Measurements from ENCODE around the gene MSLN.

The MSLN gene

DNA sequence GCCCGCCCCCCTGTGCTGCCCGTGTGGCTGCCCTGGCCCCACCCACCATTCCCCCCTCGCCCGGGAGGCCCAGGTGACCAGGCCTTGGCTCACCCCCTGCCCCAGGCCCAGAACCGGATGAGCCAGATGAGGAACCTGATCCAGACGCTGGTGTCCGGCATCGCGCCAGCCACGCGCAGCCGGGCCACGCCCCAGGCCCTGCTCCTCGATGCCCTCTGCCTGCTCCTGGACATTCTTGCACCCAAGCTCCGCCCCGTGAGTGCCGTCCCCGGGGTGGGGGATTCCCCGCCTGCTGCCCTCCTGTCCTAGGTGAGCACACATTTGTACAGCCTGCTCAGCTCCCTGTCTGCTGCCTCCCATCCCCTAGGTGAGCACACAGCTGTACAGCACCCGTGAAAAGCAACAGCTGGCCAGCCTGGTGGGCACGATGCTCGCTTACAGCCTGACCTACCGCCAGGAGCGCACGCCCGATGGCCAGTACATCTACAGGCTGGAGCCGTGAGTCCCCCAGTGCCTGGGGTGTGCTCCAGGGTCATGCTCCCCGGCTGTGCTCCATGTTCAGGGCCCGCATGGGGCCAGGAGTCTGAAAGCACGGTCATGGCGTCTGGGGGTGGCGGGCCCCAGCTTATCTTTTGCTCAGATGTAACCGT is 35.2 kb downstream of the MSLN start:
- H3K4me1 ChIP-seq = peaks cover 7% of the 10 kb centered on the region
- H3K36me3 ChIP-seq = peaks cover 59% of the 10 kb centered on the region
- H3K9ac ChIP-seq = no peak overlapping the region

DNA sequence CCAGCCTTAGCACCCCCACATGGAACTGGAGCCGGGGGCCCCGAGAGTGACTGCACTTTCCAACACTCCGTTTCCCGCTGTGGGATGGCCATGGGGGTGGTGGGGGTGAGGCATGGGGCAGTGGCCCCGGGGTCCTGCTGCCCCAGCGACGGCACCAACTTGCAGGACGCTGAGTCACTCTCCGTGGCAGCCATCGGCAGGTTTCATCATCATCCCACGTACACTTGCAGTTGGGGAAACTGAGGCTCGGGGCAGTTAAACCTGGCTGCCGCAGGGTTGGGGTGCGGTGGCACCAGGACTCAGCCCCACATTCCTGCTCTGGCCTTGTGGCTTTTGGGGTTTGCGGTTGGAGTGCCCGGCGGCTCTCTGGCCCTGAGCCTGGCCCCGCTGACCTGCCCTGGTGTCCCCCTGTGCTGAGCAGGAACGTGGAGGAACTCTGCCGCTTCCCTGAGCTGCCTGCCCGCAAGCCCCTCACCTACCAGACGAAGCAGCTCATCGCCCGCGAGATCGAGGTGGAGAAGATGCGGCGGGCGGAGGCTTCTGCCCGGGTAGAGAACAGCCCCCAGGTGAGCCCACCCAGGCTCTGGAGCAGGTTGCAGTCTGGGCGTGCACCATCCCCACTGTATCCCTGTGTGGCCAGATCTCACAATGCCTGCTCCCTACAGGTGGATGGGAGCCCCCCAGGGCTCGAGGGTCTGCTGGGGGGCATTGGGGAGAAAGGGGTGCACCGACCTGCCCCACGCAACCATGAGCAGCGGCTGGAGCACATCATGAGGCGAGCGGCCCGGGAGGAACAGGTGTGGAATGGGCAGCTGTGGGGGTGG is 36.0 kb downstream of the MSLN start:
- no peak for TF ChIP-seq Cebpa-rat (IDR thresholded peaks at IDR 0.05)
- no peak overlapping the region for H3K9ac ChIP-seq
- peaks cover 35% of the 10 kb centered on the region for H3K27me3 ChIP-seq
- H3K9me3 ChIP-seq = no peaks in the 10 kb centered on the region
- peaks cover 15% of the 10 kb centered on the region for H3K4me1 ChIP-seq
- no peak overlapping the region for H3K4me3 ChIP-seq
- H3K36me3 ChIP-seq = peaks cover 51% of the 10 kb centered on the region
- H3K27ac ChIP-seq = no peak overlapping the region
- H4K20me1 ChIP-seq = peaks cover 47% of the 10 kb centered on the region
- H3K4me2 ChIP-seq = no peak overlapping the region

More for the DNA sequence above, 35.2 kb downstream of the MSLN start:
- TF ChIP-seq Cebpa-rat (IDR thresholded peaks at IDR 0.05) = no peak
- Histone ChIP-seq H4K20me1 (peaks cover 44% of the 10 kb centered on the region), H3K4me3 (no peak overlapping the region), H3K27ac (no peak overlapping the region), H3K4me2 (no peak overlapping the region), H3K9me3 (no peaks in the 10 kb centered on the region), H3K27me3 (peaks cover 27% of the 10 kb centered on the region)

DNA sequence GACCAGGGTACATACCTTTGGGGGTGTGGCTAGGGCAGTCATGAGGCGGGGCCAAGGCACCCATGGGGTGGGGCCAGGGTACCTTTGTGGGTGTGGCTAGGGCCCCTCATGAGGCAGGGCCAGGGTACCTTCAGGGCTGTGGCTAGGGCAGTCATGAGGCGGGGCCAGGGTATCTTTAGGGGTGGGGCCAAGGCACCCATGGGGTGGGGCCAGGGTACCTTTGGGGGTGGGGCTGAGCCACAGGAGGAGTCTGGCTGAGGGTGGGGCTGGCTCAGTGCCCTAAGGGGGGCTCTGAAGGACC is 36.5 kb downstream of the MSLN start:
- H3K9me3 ChIP-seq = no peaks in the 10 kb centered on the region
- peaks cover 18% of the 10 kb centered on the region for H3K4me1 ChIP-seq
- peaks cover 52% of the 10 kb centered on the region for H4K20me1 ChIP-seq
- H3K9ac ChIP-seq = no peak overlapping the region
- peaks cover 41% of the 10 kb centered on the region for H3K27me3 ChIP-seq
- peaks cover 46% of the 10 kb centered on the region for H3K36me3 ChIP-seq
- no peak overlapping the region for H3K4me2 ChIP-seq
- no peak overlapping the region for H3K4me3 ChIP-seq
- no peak overlapping the region for H3K27ac ChIP-seq
- TF ChIP-seq Cebpa-rat (IDR thresholded peaks at IDR 0.05) = no peak

DNA sequence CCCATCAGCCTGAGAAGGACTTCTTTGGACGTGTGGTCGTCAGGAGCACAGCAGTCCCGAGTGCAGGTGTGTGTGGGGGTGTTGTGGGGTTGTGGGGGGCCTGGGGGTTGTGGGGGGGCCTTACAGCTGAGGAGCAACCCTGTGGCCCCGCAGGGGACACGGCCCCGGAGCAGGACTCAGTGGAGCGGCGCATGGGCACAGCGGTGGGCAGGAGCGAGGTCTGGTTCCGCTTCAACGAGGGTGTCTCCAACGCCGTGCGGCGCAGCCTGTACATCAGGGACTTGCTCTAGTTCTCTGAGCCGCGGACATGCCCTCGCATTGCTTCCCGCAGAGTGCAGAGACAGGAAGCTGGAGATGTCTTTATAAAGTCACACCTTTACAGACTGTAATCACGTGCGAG is 37.2 kb downstream of the MSLN start:
- H3K9ac ChIP-seq = no peak overlapping the region
- H3K4me3 ChIP-seq = no peak overlapping the region
- no peak for TF ChIP-seq Cebpa-rat (IDR thresholded peaks at IDR 0.05)
- no peak overlapping the region for H3K27ac ChIP-seq
- H3K27me3 ChIP-seq = peaks cover 47% of the 10 kb centered on the region
- no peaks in the 10 kb centered on the region for H3K9me3 ChIP-seq
- H3K4me1 ChIP-seq = peaks cover 18% of the 10 kb centered on the region
- H3K4me2 ChIP-seq = no peak overlapping the region
- H4K20me1 ChIP-seq = peaks cover 58% of the 10 kb centered on the region
- peaks cover 39% of the 10 kb centered on the region for H3K36me3 ChIP-seq

DNA sequence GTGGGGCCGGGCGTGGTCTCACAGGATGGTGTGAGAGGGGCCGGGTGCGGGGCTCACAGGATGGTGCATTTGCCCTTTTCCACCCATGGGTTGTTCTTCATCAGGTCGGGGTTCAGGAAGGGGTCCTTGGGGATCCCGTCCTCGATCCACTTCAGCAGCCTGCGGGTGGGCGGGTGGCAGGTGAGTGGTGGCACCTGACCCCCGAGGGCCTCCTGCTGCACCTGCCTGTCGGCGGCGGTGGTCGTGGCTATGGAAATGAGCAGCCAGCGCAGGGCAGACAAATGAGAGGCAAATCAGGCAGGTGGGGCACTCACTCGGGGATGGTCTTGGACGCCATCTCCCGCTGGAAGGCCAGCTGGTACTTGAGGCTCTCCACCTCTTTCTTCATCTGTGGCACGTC is 38.1 kb downstream of the MSLN start:
- Histone ChIP-seq H4K20me1 (peaks cover 67% of the 10 kb centered on the region), H3K4me3 (no peak overlapping the region), H3K36me3 (peaks cover 30% of the 10 kb centered on the region), H3K9ac (no peak overlapping the region), H3K4me1 (peaks cover 23% of the 10 kb centered on the region), H3K27me3 (peaks cover 57% of the 10 kb centered on the region), H3K9me3 (no peaks in the 10 kb centered on the region), H3K27ac (no peak overlapping the region), H3K4me2 (no peak overlapping the region)
- TF ChIP-seq Cebpa-rat (IDR thresholded peaks at IDR 0.05) = no peak

DNA sequence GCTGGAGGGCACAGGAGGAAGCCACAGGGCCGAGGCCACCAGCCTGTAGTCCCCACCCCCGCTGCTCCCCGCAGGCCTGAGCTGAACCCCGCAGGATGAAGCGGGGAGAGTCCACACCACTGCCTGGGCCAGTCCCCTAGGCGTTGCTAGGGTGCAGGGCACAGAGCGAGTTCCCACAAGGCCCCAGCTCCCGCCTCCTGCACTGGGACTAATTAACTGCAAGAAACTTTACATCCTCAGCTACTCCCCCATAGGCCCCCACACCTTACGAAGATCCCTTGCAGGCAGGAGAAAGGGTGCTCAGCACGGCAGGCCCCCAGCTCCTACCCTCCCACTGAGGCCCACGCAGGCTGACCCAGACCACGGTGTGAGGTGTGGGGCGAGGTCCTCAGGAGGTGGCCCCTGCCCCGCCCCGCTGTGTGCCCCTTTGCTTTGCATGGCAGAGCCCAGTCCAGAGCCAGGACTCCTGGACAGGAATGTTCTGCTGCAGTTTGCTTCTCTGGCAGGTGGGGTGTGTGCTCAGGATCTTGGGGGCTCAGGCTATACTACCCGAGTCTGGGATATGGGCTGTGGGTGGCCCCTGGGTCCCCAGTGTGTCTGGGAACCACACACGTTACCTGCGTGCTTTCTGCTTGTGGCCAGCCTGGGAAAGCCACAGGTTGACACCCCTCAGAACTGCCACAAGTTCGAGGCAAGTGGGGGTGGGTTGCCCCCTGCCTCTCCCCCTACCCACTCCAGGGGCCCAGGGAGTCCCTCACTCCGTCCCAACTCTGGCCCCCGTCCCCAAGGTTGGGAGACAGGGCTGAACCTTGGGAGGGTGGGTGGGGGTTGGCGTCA is 38.8 kb downstream of the MSLN start:
- Histone ChIP-seq H3K4me1 (peaks cover 23% of the 10 kb centered on the region), H3K4me2 (no peak overlapping the region), H3K36me3 (peaks cover 23% of the 10 kb centered on the region), H3K9me3 (no peaks in the 10 kb centered on the region), H3K4me3 (no peak overlapping the region), H3K27ac (no peak overlapping the region), H4K20me1 (peaks cover 65% of the 10 kb centered on the region), H3K9ac (no peak overlapping the region), H3K27me3 (peaks cover 64% of the 10 kb centered on the region)
- TF ChIP-seq Cebpa-rat (IDR thresholded peaks at IDR 0.05) = no peak

DNA sequence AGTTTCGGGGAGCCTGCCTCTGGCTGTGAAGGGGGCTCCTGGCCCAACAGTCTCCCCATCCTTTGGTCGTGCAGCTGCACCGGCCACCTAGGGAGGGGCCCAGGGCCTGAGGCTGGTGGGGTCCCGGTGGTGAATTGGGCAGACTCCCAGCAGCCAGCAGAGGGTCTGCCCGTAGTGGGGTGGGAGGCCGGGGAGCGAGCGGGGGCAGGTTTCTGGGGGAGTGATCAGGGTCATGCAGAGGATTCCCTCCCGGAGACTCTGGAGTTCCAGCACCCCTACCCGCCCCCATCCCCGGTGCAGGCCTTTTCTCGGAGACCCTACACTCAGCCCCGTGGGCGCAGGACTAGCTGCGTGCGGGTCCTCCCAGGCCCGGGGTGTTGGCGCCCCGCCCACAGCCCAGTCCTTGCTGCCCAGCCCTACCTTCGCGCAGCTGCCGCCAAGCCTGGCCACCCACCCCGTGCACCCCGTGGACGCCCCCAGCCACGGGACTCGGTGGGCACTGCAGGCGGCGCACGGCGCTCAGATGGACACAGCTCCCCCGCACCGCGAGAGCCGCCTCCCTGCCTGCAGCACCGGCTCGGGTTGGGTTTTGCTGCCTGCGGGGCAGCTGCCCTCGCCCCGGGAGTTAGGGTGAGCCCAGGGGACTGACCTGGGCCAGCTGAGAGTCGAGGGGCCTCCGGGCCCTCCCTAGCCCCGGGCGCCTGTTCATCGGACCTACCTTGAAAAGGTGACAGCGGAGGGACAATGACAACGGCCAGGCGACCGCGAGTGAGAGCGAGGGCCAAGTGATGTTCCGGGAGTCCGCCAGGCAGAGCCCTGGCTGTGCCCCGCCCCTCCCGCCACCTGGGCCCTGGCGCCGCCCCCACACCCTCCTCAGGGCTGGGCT is 39.7 kb downstream of the MSLN start, which contains the start of gene GNG13:
Gene GNG13, minus strand, starts transcription at position 787 of the 886 bp plus-strand sequence. CDS start 1,657 bp downstream, outside the sequence.
- no peaks in the 10 kb centered on the region for H3K9me3 ChIP-seq
- no peak within 1 kb of the TSS for H3K27ac ChIP-seq
- H3K4me2 ChIP-seq = peak within 1 kb of the TSS; percentile 73
- H4K20me1 ChIP-seq = peaks cover 62% of the 10 kb centered on the region
- H3K36me3 ChIP-seq = peaks cover 16% of the 10 kb centered on the region
- H3K9ac ChIP-seq = no peak within 1 kb of the TSS
- no peak for TF ChIP-seq Cebpa-rat (IDR thresholded peaks at IDR 0.05)
- H3K27me3 ChIP-seq = peaks cover 72% of the 10 kb centered on the region
- peaks cover 23% of the 10 kb centered on the region for H3K4me1 ChIP-seq
- peak within 1 kb of the TSS; percentile 11; the same call in 1 of the 2 replicates for H3K4me3 ChIP-seq

DNA sequence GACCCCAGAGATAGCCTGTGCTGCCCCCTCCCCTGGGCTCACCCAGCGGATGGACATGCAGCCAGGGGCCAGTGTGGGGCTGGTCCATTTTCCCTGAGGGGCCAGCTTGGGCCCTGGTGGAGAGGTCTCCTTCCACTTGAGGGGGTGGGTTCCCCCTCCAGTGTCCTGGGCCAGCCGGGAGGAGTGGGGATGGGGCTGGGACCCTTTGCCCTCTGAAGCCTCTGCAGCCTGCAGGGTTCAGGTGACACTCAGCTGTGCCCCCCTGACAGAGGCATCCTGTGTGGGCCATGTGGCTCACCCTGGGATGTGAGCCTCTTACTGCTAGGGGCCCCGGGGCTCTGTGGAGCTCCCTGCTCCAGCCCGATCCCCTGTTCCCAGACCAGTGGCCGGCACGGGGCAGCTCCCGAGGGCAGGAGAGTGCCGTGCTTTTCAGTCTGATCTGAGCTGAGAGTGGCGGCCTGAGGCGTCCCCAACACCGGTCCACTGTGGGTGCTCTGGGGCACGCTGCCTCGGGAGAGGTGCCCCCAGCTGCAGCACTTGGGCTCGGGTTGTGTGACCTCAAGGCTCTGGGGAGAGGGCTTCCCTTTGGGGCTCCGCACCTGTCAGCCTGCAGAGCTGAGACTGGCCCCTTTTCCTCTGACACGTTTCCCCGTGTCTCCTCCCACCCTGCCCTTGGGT is 40.4 kb downstream of the MSLN start:
- Histone ChIP-seq H4K20me1 (peaks cover 58% of the 10 kb centered on the region), H3K4me1 (peaks cover 23% of the 10 kb centered on the region), H3K9ac (no peak overlapping the region), H3K27me3 (peaks cover 80% of the 10 kb centered on the region), H3K4me3 (peak overlapping the region; percentile 11; the same call in 1 of the 2 replicates), H3K27ac (no peak overlapping the region), H3K4me2 (peak overlapping the region; percentile 73), H3K9me3 (no peaks in the 10 kb centered on the region), H3K36me3 (peaks cover 11% of the 10 kb centered on the region)
- TF ChIP-seq Cebpa-rat (IDR thresholded peaks at IDR 0.05) = no peak
